Ishikawa (cell line): ENCODE data around the gene DUSP8.

Experiments
- CEBPB ChIP-seq: IDR thresholded peaks from 2 replicates; pipeline ENCODE4 v1.6.1; 2012
- CREB1 ChIP-seq: IDR thresholded peaks from 2 replicates; pipeline ENCODE4 v1.6.1; 2012; ENCODE audit warnings: low read depth
- EGR1 ChIP-seq: IDR thresholded peaks from 2 replicates; pipeline ENCODE4 v1.6.1; 2012
- EP300 ChIP-seq: IDR thresholded peaks from 2 replicates; pipeline ENCODE4 v1.6.1; 2012; ENCODE audit warnings: borderline replicate concordance
- FOXM1 ChIP-seq: IDR thresholded peaks from 2 replicates; pipeline ENCODE4 v1.6.1; 2012; ENCODE audit warnings: low read depth, borderline replicate concordance
- MAX ChIP-seq: IDR thresholded peaks from 2 replicates; pipeline ENCODE4 v1.6.1; 2012
- NFIC ChIP-seq: IDR thresholded peaks from 2 replicates; pipeline ENCODE4 v1.6.1; 2012
- RAD21 ChIP-seq: IDR thresholded peaks from 2 replicates; pipeline ENCODE4 v1.6.1; 2012; ENCODE audit warnings: low read depth
- TAF1 ChIP-seq: IDR thresholded peaks from 2 replicates; pipeline ENCODE4 v1.6.1; 2012; ENCODE audit warnings: low read depth, mild to moderate bottlenecking
- USF1 ChIP-seq: IDR thresholded peaks from 2 replicates; pipeline ENCODE4 v1.6.1; 2012
- YY1 ChIP-seq: IDR thresholded peaks from 2 replicates; pipeline ENCODE4 v1.6.1; 2012; ENCODE audit warnings: low read depth
- ZBTB7A ChIP-seq: IDR thresholded peaks from 2 replicates; pipeline ENCODE4 v1.6.1; 2012; ENCODE audit warnings: low read depth
- TF ChIP-seq, protein P1 (sequence below): IDR thresholded peaks from 2 replicates; pipeline ENCODE4 v1.6.1; 2012; ENCODE audit warnings: low read depth, mild to moderate bottlenecking

DNA sequence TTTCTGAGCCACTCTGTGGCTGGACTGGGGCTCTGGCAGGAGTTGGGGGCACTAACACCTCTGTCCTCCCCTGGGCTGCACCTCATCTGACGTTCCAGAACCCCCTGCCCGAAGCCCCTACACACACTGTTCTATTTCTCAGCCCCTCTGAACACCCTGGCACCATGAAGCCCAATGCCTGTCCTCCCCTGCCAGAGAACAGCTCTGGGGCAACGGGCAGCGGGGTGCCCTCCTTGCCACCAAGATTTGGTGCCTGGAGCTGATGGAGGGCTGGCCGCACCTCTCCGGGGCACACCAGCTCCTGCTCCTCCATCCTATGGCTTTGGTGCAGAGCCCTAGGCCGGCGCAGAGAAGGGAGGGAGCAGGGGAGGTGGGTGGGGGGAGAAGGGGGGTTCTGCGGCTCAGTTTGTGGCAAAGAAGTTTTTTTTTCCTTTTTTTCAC lies 16.3 kb downstream of the DUSP8 start:
- TF ChIP-seq NFIC, result no peak
- TF ChIP-seq TAF1, result no peak
- TF ChIP-seq, protein P1, sequence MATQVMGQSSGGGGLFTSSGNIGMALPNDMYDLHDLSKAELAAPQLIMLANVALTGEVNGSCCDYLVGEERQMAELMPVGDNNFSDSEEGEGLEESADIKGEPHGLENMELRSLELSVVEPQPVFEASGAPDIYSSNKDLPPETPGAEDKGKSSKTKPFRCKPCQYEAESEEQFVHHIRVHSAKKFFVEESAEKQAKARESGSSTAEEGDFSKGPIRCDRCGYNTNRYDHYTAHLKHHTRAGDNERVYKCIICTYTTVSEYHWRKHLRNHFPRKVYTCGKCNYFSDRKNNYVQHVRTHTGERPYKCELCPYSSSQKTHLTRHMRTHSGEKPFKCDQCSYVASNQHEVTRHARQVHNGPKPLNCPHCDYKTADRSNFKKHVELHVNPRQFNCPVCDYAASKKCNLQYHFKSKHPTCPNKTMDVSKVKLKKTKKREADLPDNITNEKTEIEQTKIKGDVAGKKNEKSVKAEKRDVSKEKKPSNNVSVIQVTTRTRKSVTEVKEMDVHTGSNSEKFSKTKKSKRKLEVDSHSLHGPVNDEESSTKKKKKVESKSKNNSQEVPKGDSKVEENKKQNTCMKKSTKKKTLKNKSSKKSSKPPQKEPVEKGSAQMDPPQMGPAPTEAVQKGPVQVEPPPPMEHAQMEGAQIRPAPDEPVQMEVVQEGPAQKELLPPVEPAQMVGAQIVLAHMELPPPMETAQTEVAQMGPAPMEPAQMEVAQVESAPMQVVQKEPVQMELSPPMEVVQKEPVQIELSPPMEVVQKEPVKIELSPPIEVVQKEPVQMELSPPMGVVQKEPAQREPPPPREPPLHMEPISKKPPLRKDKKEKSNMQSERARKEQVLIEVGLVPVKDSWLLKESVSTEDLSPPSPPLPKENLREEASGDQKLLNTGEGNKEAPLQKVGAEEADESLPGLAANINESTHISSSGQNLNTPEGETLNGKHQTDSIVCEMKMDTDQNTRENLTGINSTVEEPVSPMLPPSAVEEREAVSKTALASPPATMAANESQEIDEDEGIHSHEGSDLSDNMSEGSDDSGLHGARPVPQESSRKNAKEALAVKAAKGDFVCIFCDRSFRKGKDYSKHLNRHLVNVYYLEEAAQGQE, result no peak
- no peak for TF ChIP-seq MAX
- TF ChIP-seq EP300, result no peak
- TF ChIP-seq CEBPB, result no peak
- TF ChIP-seq EGR1, result no peak
- TF ChIP-seq RAD21, result no peak
- no peak for TF ChIP-seq YY1
- TF ChIP-seq CREB1, result no peak
- no peak for TF ChIP-seq ZBTB7A
- TF ChIP-seq FOXM1, result no peak
- TF ChIP-seq USF1, result no peak
